Activated T-helper 1 cell treated with anti-CD3 and anti-CD28 coated beads, Interleukin-12 subunit alpha, Interleukin-12 subunit beta, Interleukin-2, Interleukin-4 antibody, amounts not matched to agents 30 ng/mL and 10 ng/mL and 1 ng/mL, durations not matched to agents 14 hours and 24 hours and 36 hours (primary cell): ENCODE measurements around the gene KIF21B. TPM values are rescaled to one million over a fixed set of nuclear protein-coding genes. Genes with fewer than 3 reads are reported as not detected.
"Not testable (repeated sequence)": the region's sequence is repeated elsewhere in the genome, so short reads cannot be mapped to it uniquely, and the experiment has no call there.

Source experiments
- DNase-seq: peaks from one replicate; pipeline ENCODE4 v3.0.0; 2021; ENCODE audit warnings: low spot score
- H3K27ac Mint-ChIP-seq: one replicate; pipeline ENCODE4 v1.8.0; 2021; ENCODE audit warnings: mild to moderate bottlenecking, mixed read lengths
- H3K27me3 Mint-ChIP-seq: one replicate; pipeline ENCODE4 v1.8.0; 2022; ENCODE audit warnings: mild to moderate bottlenecking, moderate library complexity, mixed read lengths; ENCODE audit not compliant: insufficient read depth
- H3K36me3 Mint-ChIP-seq: one replicate; pipeline ENCODE4 v1.8.0; 2021; ENCODE audit warnings: low read depth, mixed read lengths
- H3K4me1 Mint-ChIP-seq: one replicate; pipeline ENCODE4 v1.8.0; 2021; ENCODE audit warnings: low read depth, mixed read lengths
- H3K4me3 Mint-ChIP-seq: one replicate; pipeline ENCODE4 v1.8.0; 2021; ENCODE audit warnings: mild to moderate bottlenecking, moderate library complexity, mixed read lengths
- H3K9me3 Mint-ChIP-seq: one replicate; pipeline ENCODE4 v1.8.0; 2021; ENCODE audit warnings: mixed read lengths
- intact Hi-C: fragments of 100-400 bp; cut with micrococcal nuclease; formaldehyde crosslinking; loops from one replicate; pipeline ENCODE4 v1.15.1; 2024
- total RNA-seq: library from RNA; stranded (reverse); gene quantifications from 2 replicates; pipeline ENCODE4 v1.2.3, GENCODE V29; 2022

The KIF21B gene
- total RNA-seq, 1 donor from 2014 or later: 52.0 TPM

DNA sequence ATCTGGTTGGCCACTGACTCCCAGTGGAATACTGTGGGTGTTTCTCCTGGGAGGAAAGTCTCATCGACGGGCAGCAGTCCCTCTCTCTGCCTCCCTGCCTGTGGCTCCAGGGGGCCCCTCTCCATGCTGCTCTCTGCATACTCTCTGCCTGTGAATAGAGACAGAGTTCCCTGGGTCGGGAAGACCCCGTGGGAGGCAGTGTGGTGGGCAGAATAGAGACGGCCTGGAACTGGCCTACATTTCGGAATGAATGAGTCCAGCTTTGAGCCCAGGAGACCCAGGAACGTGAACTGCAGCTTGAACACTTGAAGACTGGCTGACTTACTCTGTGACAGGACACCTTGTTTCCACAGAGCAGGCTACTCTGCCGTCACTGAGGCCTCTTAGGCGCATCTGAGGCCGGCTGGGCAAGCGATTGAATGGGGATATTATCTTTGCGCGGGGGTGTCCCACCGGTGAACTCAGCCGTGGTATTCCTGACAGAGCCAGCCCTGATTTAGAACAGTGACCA lies 64.0 kb downstream of the KIF21B start:
- Mint-ChIP-seq H3K27me3 (peaks cover 6% of the 10 kb centered on the region), H3K4me3 (no peak overlapping the region), H3K9me3 (no peaks in the 10 kb centered on the region), H3K4me1 (no peaks in the 10 kb centered on the region), H3K36me3 (no peaks in the 10 kb centered on the region), H3K27ac (no peak overlapping the region)
- intact Hi-C loops: no loop called here
- DNase-seq: no peak

DNA sequence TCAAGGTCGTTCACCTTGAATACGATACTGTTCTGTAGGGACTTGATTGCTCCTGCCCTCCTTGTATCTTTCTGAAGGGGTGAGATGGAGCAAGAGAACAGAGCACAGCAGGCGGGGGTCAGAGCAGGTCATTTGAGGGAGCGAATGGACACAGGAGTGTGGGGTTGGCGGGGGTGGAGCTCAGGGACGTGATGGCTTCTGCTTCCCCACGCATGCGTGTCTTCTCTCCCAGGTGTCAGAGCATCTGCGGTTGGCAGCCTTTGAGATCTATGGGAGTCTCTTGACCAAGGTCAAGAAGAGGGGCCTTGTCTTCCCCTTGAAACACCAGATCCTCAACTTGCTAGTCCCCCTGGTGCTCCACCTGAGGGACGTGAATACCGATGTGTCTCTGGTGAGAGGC lies 64.9 kb downstream of the KIF21B start:
- Mint-ChIP-seq H3K27me3 (peaks cover 10% of the 10 kb centered on the region), H3K4me3 (no peak overlapping the region), H3K36me3 (no peaks in the 10 kb centered on the region), H3K27ac (no peak overlapping the region), H3K4me1 (no peaks in the 10 kb centered on the region), H3K9me3 (no peaks in the 10 kb centered on the region)
- DNase-seq: no peak
- intact Hi-C loops: no loop called here

- H3K4me1 Mint-ChIP-seq: no peaks in the 10 kb centered on the region
- no peak overlapping the region for H3K27ac Mint-ChIP-seq
- no peak overlapping the region for H3K4me3 Mint-ChIP-seq
- DNase-seq: no peak
- H3K9me3 Mint-ChIP-seq: no peaks in the 10 kb centered on the region
- H3K36me3 Mint-ChIP-seq: no peaks in the 10 kb centered on the region
- intact Hi-C loops: no loop called here
- peaks cover 15% of the 10 kb centered on the region for H3K27me3 Mint-ChIP-seq
Measured at GRCh38 chr1:200954434-200954833, 69.1 kb downstream of the KIF21B start.

- H3K9me3 Mint-ChIP-seq: peaks cover 6% of the 10 kb centered on the region
- intact Hi-C loops: no loop called here
Measured at GRCh38 chr1:200951016-200951415, 72.5 kb downstream of the KIF21B start.

GRCh38 chr1:200949626-200950025 lies 73.9 kb downstream of the KIF21B start:
- intact Hi-C loops: no loop called here
- Mint-ChIP-seq H3K4me1 (no peaks in the 10 kb centered on the region), H3K27me3 (peaks cover 11% of the 10 kb centered on the region), H3K27ac (no peak overlapping the region), H3K9me3 (peaks cover 6% of the 10 kb centered on the region), H3K36me3 (no peaks in the 10 kb centered on the region), H3K4me3 (no peak overlapping the region)
- no peak for DNase-seq

More at GRCh38 chr1:200951016-200951415, 72.5 kb downstream of the KIF21B start:
- H3K36me3 Mint-ChIP-seq: no peaks in the 10 kb centered on the region
- H3K27ac Mint-ChIP-seq: no peak overlapping the region
- DNase-seq: no peak
- H3K4me3 Mint-ChIP-seq: no peak overlapping the region
- H3K27me3 Mint-ChIP-seq: peaks cover 14% of the 10 kb centered on the region
- H3K4me1 Mint-ChIP-seq: no peaks in the 10 kb centered on the region

- intact Hi-C loops: no loop called here
- Mint-ChIP-seq H3K9me3 (peaks cover 6% of the 10 kb centered on the region), H3K4me1 (no peaks in the 10 kb centered on the region), H3K27ac (no peak overlapping the region), H3K27me3 (peaks cover 15% of the 10 kb centered on the region), H3K36me3 (no peaks in the 10 kb centered on the region), H3K4me3 (no peak overlapping the region)
- no peak for DNase-seq
Measured at GRCh38 chr1:200947059-200947566, 76.4 kb downstream of the KIF21B start.

DNA sequence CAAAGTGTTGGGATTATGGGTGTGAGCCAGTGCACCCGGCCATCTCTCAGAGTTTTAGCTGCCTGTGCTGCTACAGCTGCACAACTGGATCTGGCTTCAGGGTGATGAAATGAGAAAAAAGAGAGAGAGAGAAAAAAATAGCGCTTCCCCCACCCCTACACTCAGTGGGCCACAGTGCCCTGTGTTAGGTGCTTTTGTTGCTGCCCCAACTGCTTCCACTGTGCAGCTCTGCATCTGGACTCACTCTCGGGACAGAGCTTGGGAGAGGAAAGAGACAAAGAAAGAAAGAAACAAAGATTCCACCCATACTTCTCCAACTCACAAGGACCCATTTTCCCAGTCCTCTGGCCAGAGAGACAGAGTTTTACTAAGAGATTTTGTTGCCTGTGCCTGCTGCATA lies 78.4 kb downstream of the KIF21B start:
- H3K27me3 Mint-ChIP-seq: peaks cover 26% of the 10 kb centered on the region
- H3K27ac Mint-ChIP-seq: no peak overlapping the region
- intact Hi-C loops: no loop called here
- peaks cover 13% of the 10 kb centered on the region for H3K9me3 Mint-ChIP-seq
- H3K4me3 Mint-ChIP-seq: no peak overlapping the region
- DNase-seq: no peak
- H3K36me3 Mint-ChIP-seq: no peaks in the 10 kb centered on the region
- no peaks in the 10 kb centered on the region for H3K4me1 Mint-ChIP-seq

- intact Hi-C loops: no loop called here
- Mint-ChIP-seq H3K4me3 (no peak overlapping the region), H3K9me3 (peaks cover 10% of the 10 kb centered on the region), H3K27me3 (peaks cover 22% of the 10 kb centered on the region), H3K4me1 (no peaks in the 10 kb centered on the region), H3K27ac (no peak overlapping the region), H3K36me3 (no peaks in the 10 kb centered on the region)
- no peak for DNase-seq
Measured at GRCh38 chr1:200938955-200939354, 84.6 kb downstream of the KIF21B start.

- H3K4me1 Mint-ChIP-seq, H3K4me3 Mint-ChIP-seq, H3K27me3 Mint-ChIP-seq, intact Hi-C loops, DNase-seq, H3K36me3 Mint-ChIP-seq, H3K27ac Mint-ChIP-seq: not testable (repeated sequence)
- H3K9me3 Mint-ChIP-seq: peaks cover 15% of the 10 kb centered on the region
Measured at GRCh38 chr1:200935286-200935962, 88.1 kb downstream of the KIF21B start.

GRCh38 chr1:200934676-200935245 lies 88.8 kb downstream of the KIF21B start:
- intact Hi-C loops: no loop called here
- H3K27ac Mint-ChIP-seq: no peak overlapping the region
- peaks cover 5% of the 10 kb centered on the region for H3K27me3 Mint-ChIP-seq
- no peak overlapping the region for H3K4me3 Mint-ChIP-seq
- no peak for DNase-seq
- H3K36me3 Mint-ChIP-seq: no peaks in the 10 kb centered on the region
- peaks cover 10% of the 10 kb centered on the region for H3K9me3 Mint-ChIP-seq
- no peaks in the 10 kb centered on the region for H3K4me1 Mint-ChIP-seq

- intact Hi-C loops: no loop called here
- no peak overlapping the region for H3K4me3 Mint-ChIP-seq
- peaks cover 10% of the 10 kb centered on the region for H3K9me3 Mint-ChIP-seq
- H3K36me3 Mint-ChIP-seq: no peaks in the 10 kb centered on the region
- H3K27me3 Mint-ChIP-seq: peaks cover 16% of the 10 kb centered on the region
- no peaks in the 10 kb centered on the region for H3K4me1 Mint-ChIP-seq
- DNase-seq: no peak
- no peak overlapping the region for H3K27ac Mint-ChIP-seq
Measured at GRCh38 chr1:200931776-200932175, 91.7 kb downstream of the KIF21B start.

GRCh38 chr1:200930285-200930684 lies 93.2 kb downstream of the KIF21B start:
- H3K4me1 Mint-ChIP-seq, DNase-seq, H3K4me3 Mint-ChIP-seq, intact Hi-C loops, H3K9me3 Mint-ChIP-seq, H3K27ac Mint-ChIP-seq, H3K36me3 Mint-ChIP-seq: not testable (repeated sequence)
- peaks cover 19% of the 10 kb centered on the region for H3K27me3 Mint-ChIP-seq

DNA sequence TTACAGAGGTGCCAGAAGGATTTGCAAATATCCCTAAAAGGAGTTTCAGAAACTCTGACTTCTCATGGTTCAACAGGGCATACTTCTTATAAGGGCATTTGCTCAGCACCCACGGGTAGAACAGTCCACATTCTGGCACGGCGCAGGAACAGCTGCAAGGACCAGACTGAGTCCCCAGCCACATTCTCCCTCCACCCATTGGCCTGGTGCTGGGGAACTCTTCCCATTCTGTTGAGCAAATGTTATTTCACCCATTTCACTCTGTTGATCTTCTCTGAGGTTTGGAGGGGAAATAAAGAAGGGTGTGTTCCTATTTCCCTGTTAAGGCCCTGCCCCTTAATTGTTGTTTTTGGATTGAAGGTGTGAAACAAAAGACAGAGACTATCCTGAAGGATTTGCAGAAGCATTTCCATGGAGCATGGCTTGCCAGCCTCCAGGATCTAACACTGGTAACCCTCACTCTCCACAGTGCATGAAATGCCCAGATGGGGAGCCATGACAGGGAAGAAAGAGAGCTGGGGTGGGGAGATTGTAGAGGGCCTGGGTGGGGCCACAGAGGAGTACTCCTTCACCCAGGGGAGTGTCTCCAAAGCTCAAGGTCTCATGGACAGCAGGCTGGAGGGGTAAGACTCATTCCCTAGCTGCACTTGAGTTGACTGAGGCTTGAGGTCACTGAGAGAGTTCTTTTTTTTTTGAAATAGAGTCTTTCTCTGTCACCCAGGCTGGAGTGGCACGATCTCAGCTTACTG lies 93.8 kb downstream of the KIF21B start:
- H3K27ac Mint-ChIP-seq: no peak overlapping the region
- intact Hi-C loops: no loop called here

More for the DNA sequence above, 93.8 kb downstream of the KIF21B start:
- H3K36me3 Mint-ChIP-seq: no peaks in the 10 kb centered on the region
- no peak for DNase-seq
- H3K9me3 Mint-ChIP-seq: peaks cover 10% of the 10 kb centered on the region
- peaks cover 21% of the 10 kb centered on the region for H3K27me3 Mint-ChIP-seq
- H3K4me3 Mint-ChIP-seq: no peak overlapping the region
- H3K4me1 Mint-ChIP-seq: no peaks in the 10 kb centered on the region
